NCI-H1694 (cell line): ENCODE data around the gene ISG15.
"Not testable (repeated sequence)": the region's sequence is repeated elsewhere in the genome, so short reads cannot be mapped to it uniquely, and the experiment has no call there.

Experiments used
- DNase-seq: peaks from one replicate; lab custom pipeline; 2025; lab: John Stamatoyannopoulos, UW

The ISG15 gene

GRCh38 chr1:1046767-1047166 is 33.5 kb downstream of the ISG15 start:
- DNase-seq: no peak

- no peak for DNase-seq
Measured at GRCh38 chr1:1047407-1047806, 34.1 kb downstream of the ISG15 start.

GRCh38 chr1:1047963-1048362 is 34.7 kb downstream of the ISG15 start:
- DNase-seq: no peak

- no peak for DNase-seq
Measured at GRCh38 chr1:1048765-1049164, 35.5 kb downstream of the ISG15 start.

- no peak for DNase-seq
Measured at GRCh38 chr1:1049318-1050165, 36.2 kb downstream of the ISG15 start.

GRCh38 chr1:1050577-1051052 is 37.3 kb downstream of the ISG15 start:
- no peak for DNase-seq

GRCh38 chr1:1051127-1051810 is 38.0 kb downstream of the ISG15 start:
- peak; percentile 7 for DNase-seq

- DNase-seq: no peak
Measured at GRCh38 chr1:1052003-1052840, 38.9 kb downstream of the ISG15 start.

GRCh38 chr1:1053022-1053421 is 39.7 kb downstream of the ISG15 start:
- no peak for DNase-seq

GRCh38 chr1:1053682-1054081 is 40.4 kb downstream of the ISG15 start:
- no peak for DNase-seq

- no peak for DNase-seq
Measured at GRCh38 chr1:1054099-1054700, 40.9 kb downstream of the ISG15 start.

- DNase-seq: no peak
Measured at GRCh38 chr1:1054971-1055370, 41.7 kb downstream of the ISG15 start.

GRCh38 chr1:1055841-1056736 is 42.8 kb downstream of the ISG15 start:
- DNase-seq: no peak

GRCh38 chr1:1057769-1058087 is 44.4 kb downstream of the ISG15 start:
- not testable (repeated sequence) for DNase-seq

- no peak for DNase-seq
Measured at GRCh38 chr1:1058088-1058905, 45.0 kb downstream of the ISG15 start.

GRCh38 chr1:1058921-1059493 is 45.7 kb downstream of the ISG15 start:
- no peak for DNase-seq

GRCh38 chr1:1059494-1060280 is 46.4 kb downstream of the ISG15 start:
- peak; percentile 29 for DNase-seq

- DNase-seq: no peak
Measured at GRCh38 chr1:1060281-1061000, 47.1 kb downstream of the ISG15 start.
